Naive thymus-derived CD4-positive, alpha-beta T cell (primary cell): ENCODE results near the gene TENM4. TPM values are rescaled to one million over a fixed set of nuclear protein-coding genes. Genes with fewer than 3 reads are reported as not detected.

Source experiments
- ATAC-seq: fragments of 150-1000 bp; cut with Tn5 transposase; 2 replicates; pipeline ENCODE4 v1.10.0; 2021; ENCODE audit warnings: mild to moderate bottlenecking, moderate library complexity
- CTCF ChIA-PET: fragments of 350-600 bp; sonication (Branson Sonifier 250); formaldehyde crosslinking; loops from one replicate; lab custom pipeline; 2021; ENCODE audit warnings: antibody characterized with exemption; lab: Charles Lee
- POLR2A ChIA-PET: fragments of 350-600 bp; sonication (Branson Sonifier 250); formaldehyde crosslinking; loops from one replicate; lab custom pipeline; 2021; ENCODE audit warnings: antibody characterized with exemption, inconsistent platforms; lab: Charles Lee
- DNase-seq, 9 donors: peaks; one replicate each; pipeline versions ENCODE4 v3.0.0 to v3.0.0-alpha.2; 2020 to 2022; ENCODE audit warnings: mixed read lengths in 1 of 9
- H3K27ac ChIP-seq: one replicate; pipeline ENCODE4 v1.7.0; 2013; ENCODE audit warnings: mild to moderate bottlenecking, low read depth, low read length, moderate library complexity
- H3K27me3 ChIP-seq, 2 donors: one replicate each; pipeline ENCODE4 v1.7.0; 2013; ENCODE audit warnings: low read length in 2 of 2, mild to moderate bottlenecking in 2 of 2, moderate library complexity in 2 of 2; ENCODE audit not compliant: control insufficient read depth in 2 of 2, insufficient read depth in 2 of 2
- H3K36me3 ChIP-seq, 3 experiments: 1 replicate in 2 of 3; 2 replicates in 1 of 3; pipeline ENCODE4 v1.7.0; 2013; ENCODE audit warnings: low read length in 3 of 3, mild to moderate bottlenecking in 3 of 3, moderate library complexity in 1 of 3; ENCODE audit not compliant: insufficient read depth in 3 of 3, control insufficient read depth in 2 of 3
- H3K4me1 ChIP-seq, 2 donors: one replicate each; pipeline ENCODE4 v1.7.0; 2013; ENCODE audit warnings: low read length in 2 of 2, mild to moderate bottlenecking in 2 of 2, moderate library complexity in 1 of 2; ENCODE audit not compliant: control insufficient read depth in 2 of 2, insufficient read depth in 2 of 2
- H3K4me3 ChIP-seq: 2 replicates; pipeline ENCODE4 v1.7.0; 2013; ENCODE audit warnings: mild to moderate bottlenecking, low read length
- H3K9me3 ChIP-seq, 3 experiments: 1 replicate in 2 of 3; 2 replicates in 1 of 3; pipeline ENCODE4 v1.7.0; 2013; ENCODE audit warnings: low read length in 3 of 3; ENCODE audit not compliant: control insufficient read depth in 2 of 3
- H3K27ac Mint-ChIP-seq, 9 donors: one replicate each; pipeline ENCODE4 v1.8.0; 2020 to 2022; ENCODE audit warnings: mixed read lengths in 9 of 9, mild to moderate bottlenecking in 8 of 9, moderate library complexity in 5 of 9, inconsistent platforms in 2 of 9
- H3K27me3 Mint-ChIP-seq, 5 donors: one replicate each; pipeline ENCODE4 v1.8.0; 2021 to 2022; ENCODE audit warnings: mixed read lengths in 5 of 5, mild to moderate bottlenecking in 1 of 5
- H3K36me3 Mint-ChIP-seq, 5 donors: one replicate each; pipeline ENCODE4 v1.8.0; 2020 to 2022; ENCODE audit warnings: mixed read lengths in 5 of 5, mild to moderate bottlenecking in 3 of 5, inconsistent platforms in 1 of 5
- H3K4me1 Mint-ChIP-seq, 7 donors: one replicate each; pipeline ENCODE4 v1.8.0; 2020 to 2022; ENCODE audit warnings: mixed read lengths in 7 of 7, mild to moderate bottlenecking in 3 of 7, inconsistent platforms in 1 of 7
- H3K4me3 Mint-ChIP-seq, 10 donors: one replicate each; pipeline ENCODE4 v1.8.0; 2020 to 2022; ENCODE audit warnings: mild to moderate bottlenecking in 10 of 10, mixed read lengths in 10 of 10, moderate library complexity in 6 of 10, inconsistent platforms in 2 of 10
- H3K9me3 Mint-ChIP-seq, 11 donors: one replicate each; pipeline ENCODE4 v1.8.0; 2020 to 2022; ENCODE audit warnings: mixed read lengths in 11 of 11, mild to moderate bottlenecking in 4 of 11, inconsistent platforms in 1 of 11, moderate library complexity in 1 of 11
- intact Hi-C, 2 donors: fragments of 100-400 bp; cut with micrococcal nuclease; formaldehyde crosslinking; loops; one replicate each; pipeline ENCODE4 v1.15.1; 2023
- polyA plus RNA-seq, 2 donors: library from polyadenylated mRNA; unstranded; fragments of 300-500 nt; fragmentation: Illumina TruSeq; gene quantifications; one replicate each; pipeline ENCODE4 v1.2.3, GENCODE V29; 2021
- total RNA-seq, 6 experiments: library from RNA in 5 of 6; stranded (reverse) in 5 of 6; gene quantifications; 1 replicate in 5 of 6; 2 replicates in 1 of 6; pipeline ENCODE4 v1.2.3 and lab custom pipeline; 2021 to 2026

The TENM4 gene
- total and polyA plus RNA-seq, 7 experiments from 2014 or later: 0.32 to 0.47 TPM; not detected in 5

DNA sequence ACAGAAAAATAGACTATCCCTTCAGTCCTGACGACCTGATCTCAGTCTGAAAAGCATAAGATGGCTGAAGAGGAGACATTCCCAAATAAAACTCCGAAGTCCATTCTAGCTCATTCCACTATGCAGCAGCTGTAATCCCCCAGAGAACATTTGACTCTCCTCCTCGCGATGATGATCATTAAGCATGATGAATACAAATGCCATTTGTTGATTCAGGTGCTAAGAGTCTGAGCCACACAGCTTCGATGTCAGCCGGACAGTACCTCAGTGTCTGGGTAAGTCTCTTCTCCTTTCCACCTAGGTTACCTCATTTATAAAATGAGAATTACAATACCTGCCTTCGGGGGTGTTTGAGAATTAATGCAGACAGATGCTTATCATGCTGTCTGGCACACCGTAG is 94.8 kb downstream of the TENM4 start:
- DNase-seq (no peak), ATAC-seq (no peak)
- Histone ChIP-seq H3K4me1 (no peaks in the 10 kb centered on the region), H3K36me3 (no peaks in the 10 kb centered on the region), H3K9me3 (no peaks in the 10 kb centered on the region), H3K27ac (no peak overlapping the region), H3K4me3 (no peak overlapping the region), H3K27me3 (no peaks in the 10 kb centered on the region)
- CTCF ChIA-PET: no interaction called here
- Mint-ChIP-seq H3K36me3 (no peaks in the 10 kb centered on the region), H3K27ac (no peak overlapping the region), H3K4me3 (no peak overlapping the region), H3K27me3 (peaks cover 0 to 17% (median 7%) of the 10 kb centered on the region in 5 donors), H3K9me3 (peaks cover 0 to 7% (median 2%) of the 10 kb centered on the region in 11 donors), H3K4me1 (no peaks in the 10 kb centered on the region)
- POLR2A ChIA-PET: no interaction called here
- intact Hi-C loops: no loop called here

DNA sequence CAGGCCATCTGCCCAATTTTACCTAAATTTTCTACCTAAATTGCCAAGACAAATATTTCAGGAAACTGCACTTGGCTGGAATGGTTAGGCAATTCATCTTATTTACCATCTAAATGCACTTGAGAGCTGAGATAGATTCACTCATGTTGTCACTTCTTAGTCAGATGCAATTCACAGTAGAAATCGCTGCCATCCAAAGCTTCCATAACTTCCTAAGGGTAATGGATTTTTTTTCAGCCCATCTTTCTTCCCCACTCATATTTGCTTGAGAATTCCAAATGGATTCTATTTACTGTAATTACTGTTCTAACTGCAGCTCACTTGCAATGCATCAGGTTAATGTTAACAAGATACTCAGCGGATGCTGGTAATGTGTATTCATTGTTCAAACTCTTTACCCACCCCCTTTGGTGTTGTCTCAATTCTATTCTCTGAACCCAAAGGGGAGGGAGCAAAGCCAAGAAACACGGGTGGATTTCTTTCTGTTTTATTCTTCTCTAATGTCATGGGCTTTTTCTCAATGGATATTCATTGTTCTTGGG is 96.0 kb downstream of the TENM4 start:
- H3K4me1 Mint-ChIP-seq: no peaks in the 10 kb centered on the region
- ATAC-seq: no peak
- ChIA-PET POLR2A (no interaction called here), CTCF (no interaction called here)
- Histone ChIP-seq H3K9me3 (no peaks in the 10 kb centered on the region), H3K36me3 (no peaks in the 10 kb centered on the region), H3K27me3 (no peaks in the 10 kb centered on the region), H3K27ac (no peak overlapping the region), H3K4me3 (no peak overlapping the region), H3K4me1 (no peaks in the 10 kb centered on the region)
- H3K4me3 Mint-ChIP-seq: no peak overlapping the region
- no peaks in the 10 kb centered on the region for H3K36me3 Mint-ChIP-seq
- intact Hi-C loops: no loop called here
- H3K27ac Mint-ChIP-seq: no peak overlapping the region
- DNase-seq: no peak
- peaks cover 0 to 5% (median 0%) of the 10 kb centered on the region in 11 donors for H3K9me3 Mint-ChIP-seq
- peaks cover 0 to 9% (median 4%) of the 10 kb centered on the region in 5 donors for H3K27me3 Mint-ChIP-seq

DNA sequence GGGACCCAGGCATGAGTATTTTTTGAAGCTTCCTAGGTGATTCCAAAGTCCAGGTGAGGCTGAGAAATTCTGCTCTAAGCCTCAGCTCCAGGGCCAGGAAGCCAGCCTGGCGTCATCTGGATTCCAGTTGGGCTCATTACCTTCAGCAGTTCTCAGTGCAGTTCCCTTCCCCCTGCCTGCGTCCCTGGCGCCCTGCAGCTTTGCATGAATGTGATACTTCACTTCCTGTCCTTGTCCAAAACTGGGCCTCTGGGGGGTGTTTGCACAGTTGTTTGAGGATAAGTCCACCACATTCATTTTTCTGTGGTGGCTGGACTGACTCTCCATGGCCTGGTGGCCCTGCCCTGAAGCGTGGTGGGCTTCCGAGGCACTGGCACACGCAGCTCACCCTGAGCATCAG is 98.1 kb downstream of the TENM4 start:
- intact Hi-C loops: no loop called here
- no peak for DNase-seq
- no peaks in the 10 kb centered on the region for H3K4me1 Mint-ChIP-seq
- no peaks in the 10 kb centered on the region for H3K4me1 ChIP-seq
- H3K4me3 ChIP-seq: no peak overlapping the region
- ChIA-PET POLR2A (no interaction called here), CTCF (no interaction called here)
- peaks cover 0 to 9% (median 7%) of the 10 kb centered on the region in 5 donors for H3K27me3 Mint-ChIP-seq
- ATAC-seq: no peak
- no peak overlapping the region for H3K27ac Mint-ChIP-seq
- H3K36me3 Mint-ChIP-seq: no peaks in the 10 kb centered on the region
- peaks cover 0 to 6% (median 0%) of the 10 kb centered on the region in 11 donors for H3K9me3 Mint-ChIP-seq
- H3K36me3 ChIP-seq: no peaks in the 10 kb centered on the region
- H3K27ac ChIP-seq: no peak overlapping the region
- H3K9me3 ChIP-seq: no peaks in the 10 kb centered on the region
- H3K4me3 Mint-ChIP-seq: no peak overlapping the region
- H3K27me3 ChIP-seq: no peaks in the 10 kb centered on the region

DNA sequence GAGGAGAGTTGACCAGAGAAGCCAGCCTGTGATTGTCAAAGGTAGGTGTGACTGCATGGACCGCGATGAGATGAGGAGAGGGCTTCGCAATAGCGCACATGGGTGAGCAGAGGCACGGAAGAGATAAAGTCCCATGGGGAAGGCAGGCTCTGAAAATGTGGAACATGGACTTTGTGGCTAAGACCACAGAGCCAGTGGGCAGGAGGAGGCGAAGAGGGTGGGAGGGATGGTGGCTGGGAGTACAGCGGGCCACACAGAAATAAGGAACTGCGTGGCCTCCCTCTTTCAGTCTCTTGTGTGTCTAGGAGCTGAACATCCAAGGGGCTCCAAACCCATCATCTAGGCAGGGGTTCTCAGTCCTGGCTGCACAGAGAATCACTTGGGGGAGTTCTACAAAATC is 98.6 kb downstream of the TENM4 start:
- H3K27me3 ChIP-seq: no peaks in the 10 kb centered on the region
- intact Hi-C loops: no loop called here
- no peak overlapping the region for H3K27ac ChIP-seq
- H3K4me1 ChIP-seq: no peaks in the 10 kb centered on the region
- peaks cover 0 to 9% (median 7%) of the 10 kb centered on the region in 5 donors for H3K27me3 Mint-ChIP-seq
- CTCF ChIA-PET: no interaction called here
- no peak overlapping the region for H3K4me3 ChIP-seq
- no peaks in the 10 kb centered on the region for H3K36me3 ChIP-seq
- POLR2A ChIA-PET: no interaction called here
- H3K9me3 Mint-ChIP-seq: peaks cover 0 to 6% (median 0%) of the 10 kb centered on the region in 11 donors
- no peak overlapping the region for H3K27ac Mint-ChIP-seq
- no peaks in the 10 kb centered on the region for H3K36me3 Mint-ChIP-seq
- ATAC-seq: no peak
- DNase-seq: no peak
- H3K4me1 Mint-ChIP-seq: no peaks in the 10 kb centered on the region
- H3K9me3 ChIP-seq: no peaks in the 10 kb centered on the region
- peak overlapping the region in 1 of 10 donors; percentile 51 for H3K4me3 Mint-ChIP-seq

DNA sequence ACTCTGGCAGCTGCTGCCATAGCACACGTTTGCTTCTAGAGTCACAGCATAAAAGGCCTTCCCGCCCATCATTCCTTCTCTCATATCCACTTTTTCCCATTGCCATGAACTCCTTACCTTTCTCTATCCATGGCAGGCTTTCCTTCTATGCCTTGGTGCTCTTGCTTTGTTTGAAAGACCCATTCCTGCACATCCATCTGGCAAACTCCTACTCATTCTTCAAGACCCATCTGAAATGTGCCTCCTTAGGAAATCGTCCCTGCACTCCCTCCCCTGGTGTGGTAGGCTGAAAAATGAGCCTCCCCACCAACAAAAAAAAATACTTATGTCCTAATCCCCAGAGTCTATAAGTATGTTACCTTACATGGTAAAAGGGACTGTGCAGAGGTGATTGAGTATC is 100.3 kb downstream of the TENM4 start:
- no peak for DNase-seq
- no peaks in the 10 kb centered on the region for H3K27me3 ChIP-seq
- Mint-ChIP-seq H3K27me3 (peaks cover 0 to 9% (median 7%) of the 10 kb centered on the region in 5 donors), H3K27ac (no peak overlapping the region), H3K36me3 (no peaks in the 10 kb centered on the region), H3K4me1 (no peaks in the 10 kb centered on the region), H3K9me3 (peaks cover 0 to 6% (median 0%) of the 10 kb centered on the region in 11 donors), H3K4me3 (no peak overlapping the region)
- no peaks in the 10 kb centered on the region for H3K36me3 ChIP-seq
- ATAC-seq: no peak
- no peaks in the 10 kb centered on the region for H3K4me1 ChIP-seq
- ChIA-PET CTCF (no interaction called here), POLR2A (no interaction called here)
- intact Hi-C loops: no loop called here
- H3K4me3 ChIP-seq: no peak overlapping the region
- no peak overlapping the region for H3K27ac ChIP-seq
- H3K9me3 ChIP-seq: no peaks in the 10 kb centered on the region

DNA sequence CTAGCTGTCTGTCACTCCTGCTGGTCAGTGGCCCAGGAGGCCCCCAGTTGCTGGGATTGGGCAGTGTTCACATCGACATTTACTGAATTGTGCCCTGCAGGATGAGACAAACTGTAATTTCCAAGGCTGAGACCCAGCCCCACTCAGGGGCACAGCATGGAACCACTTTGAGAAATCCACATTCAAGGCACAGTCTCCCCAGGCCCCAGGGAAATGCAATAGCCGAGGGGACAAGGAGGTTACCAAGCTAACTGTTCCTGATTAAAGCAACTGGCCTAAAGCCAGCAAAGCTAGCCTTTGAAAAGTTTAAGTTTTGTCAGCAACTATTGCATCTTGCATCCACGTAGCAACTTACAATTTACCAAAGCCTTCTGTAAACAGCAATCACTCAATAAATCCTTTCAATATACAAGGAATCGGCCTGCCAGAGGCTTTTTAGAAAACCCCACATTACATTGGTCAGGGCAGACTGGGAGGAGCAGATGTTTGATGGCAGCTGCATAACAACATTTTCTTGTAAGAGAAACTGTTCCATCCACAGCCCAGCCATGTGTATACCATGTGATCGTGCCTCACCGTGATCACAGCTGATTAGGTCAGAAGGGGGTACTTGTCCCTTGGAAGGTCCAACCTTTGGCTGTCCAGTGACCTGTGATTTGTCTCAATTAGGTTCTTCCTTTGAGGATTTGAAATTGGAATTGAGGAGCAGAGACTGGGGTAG is 103.9 kb downstream of the TENM4 start:
- intact Hi-C loops: no loop called here
- Mint-ChIP-seq H3K27me3 (peaks cover 0 to 9% (median 5%) of the 10 kb centered on the region in 5 donors), H3K36me3 (no peaks in the 10 kb centered on the region), H3K27ac (no peak overlapping the region), H3K9me3 (peaks cover 0 to 5% (median 0%) of the 10 kb centered on the region in 11 donors), H3K4me1 (no peaks in the 10 kb centered on the region), H3K4me3 (no peak overlapping the region)
- H3K4me3 ChIP-seq: no peak overlapping the region
- H3K4me1 ChIP-seq: no peaks in the 10 kb centered on the region
- H3K27me3 ChIP-seq: no peaks in the 10 kb centered on the region
- ChIA-PET POLR2A (no interaction called here), CTCF (no interaction called here)
- DNase-seq (no peak), ATAC-seq (no peak)
- no peaks in the 10 kb centered on the region for H3K36me3 ChIP-seq
- no peak overlapping the region for H3K27ac ChIP-seq
- no peaks in the 10 kb centered on the region for H3K9me3 ChIP-seq

DNA sequence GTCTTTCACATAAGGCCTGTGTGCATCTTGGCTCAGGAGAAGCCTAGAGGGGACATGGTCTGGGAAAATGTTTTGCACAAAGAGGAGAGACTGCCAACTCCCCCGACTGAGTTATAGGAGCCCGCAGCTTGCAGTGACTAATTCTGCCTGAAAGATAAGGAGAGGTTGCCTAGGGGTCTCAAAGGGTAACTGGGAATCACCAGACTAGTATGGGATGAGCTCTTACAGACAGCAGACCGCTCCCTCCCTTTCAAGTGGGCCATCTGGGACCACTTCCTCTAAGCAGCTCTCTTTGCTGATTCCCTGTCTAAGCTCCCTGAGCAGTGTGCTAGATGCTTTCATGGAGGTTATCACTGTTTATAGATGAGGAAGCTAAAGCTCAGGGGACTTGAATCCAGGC is 105.1 kb downstream of the TENM4 start:
- DNase-seq (no peak), ATAC-seq (no peak)
- no peaks in the 10 kb centered on the region for H3K27me3 ChIP-seq
- CTCF ChIA-PET: no interaction called here
- POLR2A ChIA-PET: no interaction called here
- H3K27ac ChIP-seq: no peak overlapping the region
- Mint-ChIP-seq H3K4me3 (no peak overlapping the region), H3K9me3 (peaks cover 0 to 5% (median 0%) of the 10 kb centered on the region in 11 donors), H3K4me1 (no peaks in the 10 kb centered on the region), H3K27me3 (peaks cover 0 to 5% (median 4%) of the 10 kb centered on the region in 5 donors), H3K36me3 (no peaks in the 10 kb centered on the region), H3K27ac (no peak overlapping the region)
- no peaks in the 10 kb centered on the region for H3K9me3 ChIP-seq
- no peak overlapping the region for H3K4me3 ChIP-seq
- no peaks in the 10 kb centered on the region for H3K4me1 ChIP-seq
- H3K36me3 ChIP-seq: no peaks in the 10 kb centered on the region
- intact Hi-C loops: no loop called here
